Loucy (cell line): ENCODE results near the gene DNM3.

Experiments
- CTCF ChIP-seq: fragments of 200-600 bp; sonication (generic); conservative IDR thresholded peaks from 2 replicates; pipeline ENCODE4 v1.5.1; 2014; ENCODE audit warnings: mild to moderate bottlenecking, antibody characterized with exemption, low read length
- EZH2phosphoT487 ChIP-seq: fragments of 200-600 bp; IDR thresholded peaks from 2 replicates; pipeline ENCODE4 v1.6.1; 2018; ENCODE audit warnings: antibody characterized with exemption, mild to moderate bottlenecking, moderate library complexity, borderline replicate concordance

DNA sequence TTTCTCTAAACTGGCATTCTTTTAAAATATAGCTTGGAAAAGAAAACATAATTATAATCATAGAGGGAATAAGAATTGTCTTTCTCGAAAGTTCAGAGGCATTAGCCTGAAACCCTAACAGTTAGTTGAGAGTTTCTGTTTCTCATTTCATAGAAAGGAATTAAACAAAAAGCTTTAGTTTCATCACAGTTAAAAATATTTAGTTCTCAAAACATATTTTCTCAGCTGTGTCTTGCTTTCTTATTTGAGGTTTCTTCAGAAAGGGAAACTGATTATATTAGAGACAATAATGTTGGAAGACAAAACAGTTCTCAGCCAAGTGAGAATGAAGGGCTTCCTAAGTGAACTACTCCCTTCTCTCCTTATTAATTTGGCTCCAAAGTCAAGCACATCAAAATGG lies 503.8 kb downstream of the DNM3 start:
- TF ChIP-seq CTCF (no peak), EZH2phosphoT487 (no peak)
